Activated CD4-positive, alpha-beta T cell treated with anti-CD3 and anti-CD28 coated beads for 1 hour (primary cell): ENCODE data around the gene FBXW5.

Experiments used
- DNase-seq: peaks from one replicate; pipeline ENCODE4 v3.0.0-alpha.2; 2020

Gene FBXW5

GRCh38 chr9:136949239-136949816, 4.8 kb upstream of the FBXW5 start:
- no peak for DNase-seq

GRCh38 chr9:136947955-136948510, 3.5 kb upstream of the FBXW5 start:
- DNase-seq: no peak

- no peak for DNase-seq
Measured at GRCh38 chr9:136947028-136947891, 2.7 kb upstream of the FBXW5 start.

GRCh38 chr9:136946228-136947027, 1.9 kb upstream of the FBXW5 start:
- DNase-seq: no peak

- DNase-seq: no peak
Measured at GRCh38 chr9:136945333-136946227, 1.0 kb upstream of the FBXW5 start.

- DNase-seq: no peak
Measured at GRCh38 chr9:136944212-136944518, 373 bp downstream of the FBXW5 start.

- DNase-seq: no peak
Measured at GRCh38 chr9:136943291-136944211, 987 bp downstream of the FBXW5 start.

GRCh38 chr9:136942881-136943230, 1.7 kb downstream of the FBXW5 start:
- no peak for DNase-seq

GRCh38 chr9:136942112-136942880, 2.2 kb downstream of the FBXW5 start:
- no peak for DNase-seq

GRCh38 chr9:136941231-136942111, 3.1 kb downstream of the FBXW5 start:
- no peak for DNase-seq

- DNase-seq: no peak
Measured at GRCh38 chr9:136940526-136941230, 3.9 kb downstream of the FBXW5 start.

- DNase-seq: no peak
Measured at GRCh38 chr9:136939996-136940525, 4.5 kb downstream of the FBXW5 start.

GRCh38 chr9:136939431-136939995, 5.0 kb downstream of the FBXW5 start:
- no peak for DNase-seq

GRCh38 chr9:136937186-136938001, 7.1 kb downstream of the FBXW5 start:
- no peak for DNase-seq

GRCh38 chr9:136936645-136937170, 7.8 kb downstream of the FBXW5 start:
- no peak for DNase-seq

- no peak for DNase-seq
Measured at GRCh38 chr9:136935651-136936050, 8.9 kb downstream of the FBXW5 start.

GRCh38 chr9:136934277-136934676, 10.3 kb downstream of the FBXW5 start:
- DNase-seq: no peak
